SJSA1 (cell line): ENCODE data around the gene INSYN2B. TPM values are rescaled to one million over a fixed set of nuclear protein-coding genes. Genes with fewer than 3 reads are reported as not detected.

ENCODE experiments used
- DNase-seq, 2 experiments: peaks; one replicate each; pipeline ENCODE4 v3.0.0-alpha.2; 2015 to 2020; ENCODE audit warnings: low spot score in 2 of 2, low read depth in 1 of 2
- H3K27ac ChIP-seq: fragments of 250-450 bp; sonication (Bioruptor Pico); 2 replicates; pipeline ENCODE4 v1.5.1; 2020; ENCODE audit warnings: mild to moderate bottlenecking, moderate library complexity
- H3K27me3 ChIP-seq: fragments of 250-450 bp; sonication (Bioruptor Pico); replicated peaks from 2 replicates; pipeline ENCODE4 v1.5.1; 2020; ENCODE audit warnings: mild to moderate bottlenecking, moderate library complexity
- H3K36me3 ChIP-seq: fragments of 250-450 bp; sonication (Bioruptor Pico); 2 replicates; pipeline ENCODE4 v1.5.1; 2020; ENCODE audit warnings: mild to moderate bottlenecking
- H3K4me1 ChIP-seq: fragments of 250-450 bp; sonication (Bioruptor Pico); replicated peaks from 2 replicates; pipeline ENCODE4 v1.6.1; 2021; ENCODE audit warnings: mild to moderate bottlenecking
- H3K4me3 ChIP-seq: fragments of 250-450 bp; sonication (Bioruptor Pico); 2 replicates; pipeline ENCODE4 v1.5.1; 2020; ENCODE audit warnings: mild to moderate bottlenecking
- H3K9me3 ChIP-seq: fragments of 250-450 bp; sonication (Bioruptor Pico); replicated peaks from 2 replicates; pipeline ENCODE4 v1.5.1; 2020; ENCODE audit warnings: mild to moderate bottlenecking
- total RNA-seq: library from RNA; depleted of rRNA; stranded (reverse); fragments of >200 nt; shearing (Covaris generic); gene quantifications from 2 replicates; pipeline ENCODE4 v1.2.3, GENCODE V29; 2014

The INSYN2B gene
- total RNA-seq, 1 experiment from 2014 or later: 3.8 TPM

DNA sequence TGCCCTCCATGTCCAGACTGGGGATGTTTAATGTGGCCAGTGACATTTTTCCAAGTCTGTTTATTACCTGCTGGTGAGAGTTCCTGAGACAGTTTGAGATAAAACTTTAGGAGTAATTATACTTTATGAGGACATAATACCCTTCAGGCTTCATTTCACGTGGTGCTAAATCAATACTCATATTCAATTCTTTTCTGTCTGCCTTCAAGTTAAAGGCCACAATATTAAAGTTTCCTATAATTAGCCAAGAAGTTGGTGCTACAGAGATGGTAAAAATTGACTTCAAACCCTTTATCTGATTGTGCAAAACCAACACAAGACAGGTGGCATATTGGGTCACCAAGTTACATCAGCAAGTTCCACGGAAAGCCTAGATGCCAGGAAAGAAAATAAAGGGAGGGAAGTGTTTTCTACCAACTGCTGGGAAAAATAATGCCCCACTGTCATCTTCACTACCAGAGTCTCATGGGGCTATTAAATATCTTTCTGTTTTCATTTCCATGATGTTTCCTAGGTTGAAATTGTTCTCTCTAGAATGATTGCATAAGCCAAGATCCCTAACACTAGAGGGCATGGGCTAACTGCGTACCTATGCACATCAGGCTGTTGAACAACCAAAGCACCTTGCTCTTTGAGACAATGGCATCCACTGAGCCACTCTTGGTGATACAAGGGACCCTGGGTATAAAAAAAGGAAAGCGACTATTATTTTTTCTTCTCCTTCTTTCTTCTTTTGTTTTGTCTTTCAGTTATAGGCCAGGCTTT lies 68.7 kb downstream of the INSYN2B start:
- H3K36me3 ChIP-seq: no peaks in the 10 kb centered on the region
- H3K27ac ChIP-seq: no peak overlapping the region
- DNase-seq: no peak
- no peaks in the 10 kb centered on the region for H3K9me3 ChIP-seq
- no peak overlapping the region for H3K4me3 ChIP-seq
- H3K27me3 ChIP-seq: no peaks in the 10 kb centered on the region
- H3K4me1 ChIP-seq: no peaks in the 10 kb centered on the region

DNA sequence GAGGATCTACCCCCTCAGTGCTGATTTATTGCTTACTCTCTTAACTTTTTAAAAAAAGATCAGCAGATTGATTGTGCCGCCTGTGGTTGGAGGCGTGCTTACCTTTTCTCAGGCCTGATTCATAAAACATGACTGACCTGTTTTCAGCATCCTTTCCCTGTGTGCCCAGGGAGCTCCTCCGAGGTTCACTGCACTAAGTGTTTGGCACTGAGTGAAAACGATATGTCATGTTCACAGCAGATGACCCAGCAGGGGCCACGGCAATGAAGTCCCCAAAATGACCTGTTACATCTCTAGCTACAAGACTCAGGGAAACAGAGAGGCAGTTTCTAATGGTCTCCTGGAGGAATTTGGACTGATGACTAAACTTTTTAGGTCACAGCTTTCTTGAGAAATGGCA lies 69.9 kb downstream of the INSYN2B start:
- Histone ChIP-seq H3K4me3 (no peak overlapping the region), H3K36me3 (no peaks in the 10 kb centered on the region), H3K9me3 (no peaks in the 10 kb centered on the region), H3K4me1 (no peaks in the 10 kb centered on the region), H3K27ac (no peak overlapping the region), H3K27me3 (no peaks in the 10 kb centered on the region)
- no peak for DNase-seq

DNA sequence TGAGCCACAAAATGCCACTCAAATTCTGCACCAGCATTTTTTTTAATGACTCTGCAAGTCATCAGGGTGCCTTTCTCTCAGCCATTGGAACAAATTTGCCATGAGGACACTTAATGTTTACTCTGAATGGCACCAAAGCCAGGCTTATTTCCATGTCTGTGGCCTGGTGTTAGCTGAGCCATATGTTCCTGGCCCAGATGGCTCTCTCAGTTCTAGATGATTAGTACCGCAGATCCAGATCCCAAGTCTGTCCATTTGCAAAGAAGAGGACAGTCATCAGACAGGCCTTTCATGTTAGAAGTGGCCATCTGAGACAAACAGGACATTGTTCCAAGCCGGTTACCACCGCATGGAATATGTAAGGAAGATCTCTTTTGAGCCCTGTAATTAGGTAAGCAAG lies 70.3 kb downstream of the INSYN2B start:
- H3K27ac ChIP-seq: no peak overlapping the region
- H3K4me3 ChIP-seq: no peak overlapping the region
- H3K4me1 ChIP-seq: no peaks in the 10 kb centered on the region
- no peaks in the 10 kb centered on the region for H3K27me3 ChIP-seq
- H3K36me3 ChIP-seq: no peaks in the 10 kb centered on the region
- H3K9me3 ChIP-seq: no peaks in the 10 kb centered on the region
- no peak for DNase-seq

DNA sequence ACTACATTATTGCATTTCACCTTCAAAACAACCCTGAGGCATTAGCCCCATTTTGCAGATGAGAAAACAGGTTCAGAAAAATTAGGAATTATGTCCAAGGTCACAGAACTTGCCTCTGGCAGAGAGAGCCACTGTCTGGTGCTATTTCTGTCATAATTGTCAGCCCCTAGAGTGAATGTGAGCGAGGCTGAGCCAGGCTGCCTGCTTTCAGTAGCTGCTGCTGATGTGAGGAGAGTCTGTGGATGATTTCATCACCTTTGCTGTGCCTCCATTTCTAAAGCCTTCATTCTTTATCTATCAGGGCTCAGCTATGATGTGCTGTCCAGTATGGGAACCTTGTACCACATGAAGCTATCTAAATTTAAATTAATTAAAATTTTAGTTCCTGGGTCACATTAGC lies 71.4 kb downstream of the INSYN2B start:
- Histone ChIP-seq H3K4me1 (no peaks in the 10 kb centered on the region), H3K36me3 (no peaks in the 10 kb centered on the region), H3K9me3 (no peaks in the 10 kb centered on the region), H3K27ac (no peak overlapping the region), H3K4me3 (no peak overlapping the region), H3K27me3 (no peaks in the 10 kb centered on the region)
- DNase-seq: no peak

DNA sequence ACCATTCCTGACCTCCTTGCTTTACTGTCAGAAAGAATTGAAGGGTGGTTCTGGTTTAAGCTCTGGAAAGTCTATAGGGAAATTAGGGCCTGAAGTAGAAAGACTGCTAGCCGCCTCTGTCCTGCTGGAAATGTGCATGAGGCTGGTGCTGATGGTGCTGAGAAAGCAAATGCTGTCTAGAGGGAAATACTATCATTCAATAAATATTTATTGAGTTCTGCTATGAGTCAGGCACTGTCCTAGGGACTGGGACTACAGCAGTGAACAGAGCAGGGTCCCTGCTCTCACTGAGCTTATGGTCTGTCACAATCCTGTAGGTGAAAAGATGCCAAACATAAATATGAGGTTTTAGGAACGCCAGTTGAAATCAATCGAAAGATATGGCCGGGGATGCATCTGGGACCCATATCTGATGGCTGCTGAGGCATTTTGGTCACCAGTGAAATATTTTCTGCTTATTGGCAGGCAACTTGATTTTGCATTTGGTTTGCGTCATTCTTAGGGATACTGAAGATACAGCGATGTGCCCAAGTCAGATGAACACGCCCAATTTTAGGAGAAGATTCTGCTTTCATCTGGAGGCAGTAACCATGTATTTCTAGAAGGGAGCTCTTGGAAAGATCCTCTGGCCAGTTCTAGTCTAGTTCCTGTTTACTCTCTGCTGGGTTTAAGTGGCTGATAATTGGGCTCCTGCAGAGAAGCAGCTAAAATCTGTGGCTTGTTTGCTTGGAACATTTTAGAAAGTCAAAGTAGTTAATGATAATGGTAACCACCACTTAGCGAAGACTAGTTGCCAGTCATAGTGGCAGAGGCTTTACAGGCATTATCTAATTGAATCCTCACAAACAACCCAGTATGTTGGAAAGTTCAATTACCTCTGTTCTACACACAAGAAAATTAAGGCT lies 73.3 kb downstream of the INSYN2B start:
- Histone ChIP-seq H3K9me3 (no peaks in the 10 kb centered on the region), H3K27ac (no peak overlapping the region), H3K4me3 (no peak overlapping the region), H3K36me3 (no peaks in the 10 kb centered on the region), H3K4me1 (no peaks in the 10 kb centered on the region), H3K27me3 (no peaks in the 10 kb centered on the region)
- no peak for DNase-seq

DNA sequence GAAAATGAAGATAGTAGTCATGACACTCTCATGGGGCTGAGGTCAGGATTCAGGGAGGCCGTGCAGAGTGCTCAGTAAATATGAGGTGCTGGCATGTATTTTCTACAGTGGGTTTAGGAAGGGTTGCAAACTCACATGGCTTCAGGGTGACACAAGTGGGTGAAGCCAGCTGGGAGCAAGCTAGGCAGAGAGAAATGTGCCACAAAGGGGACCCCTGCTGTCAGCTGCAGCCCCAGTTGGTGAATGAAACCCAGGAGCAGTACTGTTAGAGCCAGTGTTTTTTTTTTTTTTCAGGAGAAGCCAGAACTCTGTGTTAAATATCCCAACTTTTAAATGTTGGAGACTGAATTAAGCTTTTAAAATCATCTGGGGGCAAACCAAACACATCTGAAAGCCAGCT lies 75.3 kb downstream of the INSYN2B start:
- no peak for DNase-seq
- no peaks in the 10 kb centered on the region for H3K36me3 ChIP-seq
- H3K4me3 ChIP-seq: no peak overlapping the region
- H3K27me3 ChIP-seq: no peaks in the 10 kb centered on the region
- H3K27ac ChIP-seq: no peak overlapping the region
- H3K9me3 ChIP-seq: no peaks in the 10 kb centered on the region
- no peaks in the 10 kb centered on the region for H3K4me1 ChIP-seq

DNA sequence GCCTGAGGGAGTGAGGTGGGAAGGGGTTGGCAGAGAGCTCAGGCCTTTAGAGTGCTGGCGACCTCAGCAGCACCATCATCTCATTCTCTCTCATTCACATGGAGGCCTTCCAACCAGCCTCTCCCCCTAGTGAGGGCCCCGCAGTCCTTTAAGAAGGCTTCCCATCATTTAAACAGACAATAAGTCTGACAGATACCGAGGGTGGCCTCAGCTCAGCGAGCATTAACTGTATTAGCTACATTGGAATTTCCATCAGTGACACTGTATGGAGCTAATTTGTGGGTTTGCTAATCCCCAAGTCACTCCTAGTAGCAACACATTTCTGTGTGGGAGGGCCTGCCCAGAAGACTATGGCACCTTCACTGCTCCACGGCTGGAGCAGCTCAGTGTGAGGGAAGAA lies 75.8 kb downstream of the INSYN2B start:
- no peaks in the 10 kb centered on the region for H3K4me1 ChIP-seq
- no peak for DNase-seq
- H3K9me3 ChIP-seq: no peaks in the 10 kb centered on the region
- no peak overlapping the region for H3K4me3 ChIP-seq
- H3K27me3 ChIP-seq: no peaks in the 10 kb centered on the region
- no peaks in the 10 kb centered on the region for H3K36me3 ChIP-seq
- H3K27ac ChIP-seq: no peak overlapping the region

DNA sequence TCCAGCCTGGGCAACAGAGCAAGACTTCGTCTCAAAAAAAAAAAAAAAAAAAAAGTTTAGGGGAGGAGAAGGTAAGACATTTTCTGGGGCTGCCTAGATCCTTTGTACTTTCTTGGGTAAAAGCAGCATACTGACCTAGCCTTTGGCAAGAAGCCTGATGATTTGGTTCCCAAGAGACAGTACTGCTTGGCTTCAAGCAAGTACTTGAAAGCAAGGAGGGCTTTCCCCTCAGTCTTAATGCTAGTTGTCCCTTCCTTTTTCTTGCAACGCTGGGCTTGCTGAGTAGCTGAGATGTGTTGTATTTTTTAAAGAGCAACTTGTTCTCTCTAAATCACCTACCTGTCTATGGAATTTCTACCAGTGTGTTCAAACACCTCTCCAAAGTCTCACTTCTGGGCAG lies 76.2 kb downstream of the INSYN2B start:
- no peak for DNase-seq

DNA sequence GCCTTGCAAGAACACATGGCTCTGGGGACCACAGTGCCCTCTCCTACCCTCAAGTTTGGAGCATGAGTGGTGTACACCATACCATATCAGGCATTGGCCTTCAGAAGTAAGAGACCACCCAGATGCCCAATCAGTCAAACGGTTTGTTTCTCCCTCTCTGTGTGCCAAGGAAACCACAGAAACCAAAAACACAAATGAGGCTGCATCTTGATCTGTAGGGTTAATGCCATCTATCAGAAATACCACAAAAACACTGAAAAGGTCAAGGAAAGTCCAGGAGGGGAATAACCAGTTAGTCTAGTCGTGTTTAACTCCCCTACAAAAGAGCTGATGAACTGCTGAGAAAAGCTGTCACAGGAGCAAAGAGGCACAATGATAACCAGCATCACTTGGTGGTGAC lies 78.4 kb downstream of the INSYN2B start:
- no peaks in the 10 kb centered on the region for H3K36me3 ChIP-seq
- H3K9me3 ChIP-seq: no peaks in the 10 kb centered on the region
- no peak for DNase-seq
- no peak overlapping the region for H3K27ac ChIP-seq
- no peak overlapping the region for H3K4me3 ChIP-seq
- no peaks in the 10 kb centered on the region for H3K4me1 ChIP-seq
- H3K27me3 ChIP-seq: no peaks in the 10 kb centered on the region

More for the DNA sequence above, 76.2 kb downstream of the INSYN2B start:
- no peak overlapping the region for H3K27ac ChIP-seq
- H3K4me3 ChIP-seq: no peak overlapping the region
- no peaks in the 10 kb centered on the region for H3K9me3 ChIP-seq
- H3K27me3 ChIP-seq: no peaks in the 10 kb centered on the region
- no peaks in the 10 kb centered on the region for H3K36me3 ChIP-seq
- no peaks in the 10 kb centered on the region for H3K4me1 ChIP-seq

DNA sequence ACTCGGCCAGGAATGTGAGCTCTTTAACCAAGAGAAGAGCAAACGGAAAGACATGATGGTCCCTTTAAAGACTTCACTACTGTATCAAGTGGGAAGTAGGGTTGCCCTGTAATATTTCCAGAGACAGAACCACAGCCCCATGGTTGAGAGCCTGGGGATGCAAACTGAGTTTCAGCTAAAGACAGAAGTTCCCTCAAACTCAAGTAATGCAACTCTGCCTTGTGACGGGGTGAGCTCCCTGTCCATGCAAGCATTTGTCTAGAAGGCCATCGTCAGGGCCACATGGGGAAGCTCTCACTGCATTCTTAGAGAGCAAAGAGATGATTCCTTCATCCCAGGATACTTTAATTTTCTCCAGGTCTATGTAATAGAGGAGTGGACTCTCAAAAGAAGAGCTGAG lies 82.8 kb downstream of the INSYN2B start:
- no peak for DNase-seq
- no peak overlapping the region for H3K27ac ChIP-seq
- H3K9me3 ChIP-seq: no peaks in the 10 kb centered on the region
- H3K36me3 ChIP-seq: no peaks in the 10 kb centered on the region
- no peaks in the 10 kb centered on the region for H3K4me1 ChIP-seq
- no peak overlapping the region for H3K4me3 ChIP-seq
- H3K27me3 ChIP-seq: no peaks in the 10 kb centered on the region

DNA sequence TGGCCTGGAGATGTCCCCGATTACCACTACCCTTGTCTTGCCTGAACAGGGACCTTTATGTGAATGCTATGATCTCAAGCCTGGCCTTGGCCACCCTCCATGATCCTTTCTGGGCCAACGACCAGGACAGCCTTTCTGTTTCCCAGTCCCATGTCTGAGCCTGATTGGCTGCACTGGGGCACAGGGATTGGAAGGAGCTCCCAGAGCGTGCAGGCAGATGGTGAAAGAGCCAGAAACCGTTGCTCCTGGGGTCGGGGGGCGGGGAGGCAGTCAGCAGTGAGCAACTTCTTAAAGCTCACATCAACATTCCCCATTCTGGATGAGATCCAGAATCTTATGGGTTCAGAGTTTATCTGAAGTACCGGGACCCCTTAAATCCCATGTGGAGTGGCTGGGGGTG lies 84.4 kb downstream of the INSYN2B start:
- Histone ChIP-seq H3K4me1 (no peaks in the 10 kb centered on the region), H3K4me3 (no peak overlapping the region), H3K36me3 (no peaks in the 10 kb centered on the region), H3K9me3 (no peaks in the 10 kb centered on the region), H3K27ac (no peak overlapping the region), H3K27me3 (no peaks in the 10 kb centered on the region)
- DNase-seq: no peak

DNA sequence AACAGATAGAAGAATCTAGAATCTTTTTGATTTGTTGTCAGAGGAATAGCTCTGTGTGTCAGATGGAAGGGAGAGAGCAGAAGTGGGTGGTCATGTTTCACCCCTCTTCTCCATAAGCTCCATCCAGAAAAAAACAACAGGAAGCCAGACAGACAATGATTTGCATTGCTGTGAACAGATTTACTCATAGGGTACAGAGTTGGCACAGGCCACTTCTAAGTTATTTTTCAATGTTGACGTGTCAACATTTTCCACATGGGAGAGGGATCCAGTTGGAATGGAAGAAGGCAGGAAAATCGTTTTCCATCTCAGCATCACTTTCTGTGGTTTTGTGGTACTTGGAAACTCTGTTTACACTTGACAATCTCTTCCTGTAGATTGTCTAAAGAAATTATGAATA lies 86.7 kb downstream of the INSYN2B start:
- no peaks in the 10 kb centered on the region for H3K4me1 ChIP-seq
- no peak overlapping the region for H3K27ac ChIP-seq
- no peak for DNase-seq
- no peaks in the 10 kb centered on the region for H3K9me3 ChIP-seq
- H3K4me3 ChIP-seq: no peak overlapping the region
- no peaks in the 10 kb centered on the region for H3K36me3 ChIP-seq
- no peaks in the 10 kb centered on the region for H3K27me3 ChIP-seq

DNA sequence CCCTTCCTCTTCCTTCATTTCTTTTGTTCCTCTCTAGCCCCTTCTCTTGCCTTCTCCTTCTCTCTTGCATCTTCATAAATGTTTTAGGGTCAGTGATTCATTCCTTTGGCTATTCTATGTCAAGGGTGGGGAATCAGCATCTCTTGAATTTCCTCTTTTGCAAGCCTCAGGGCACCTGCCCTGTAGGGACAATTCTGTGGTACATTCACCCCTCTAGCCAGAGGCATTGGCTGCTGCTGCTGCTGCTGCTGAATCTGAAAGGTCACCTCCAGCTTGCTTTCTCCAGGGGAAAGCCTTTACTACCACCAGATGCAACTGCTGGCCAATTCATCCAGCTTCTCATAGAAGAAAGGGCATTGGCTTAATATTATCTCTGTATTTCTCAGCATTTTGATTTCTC lies 87.3 kb downstream of the INSYN2B start:
- Histone ChIP-seq H3K27ac (no peak overlapping the region), H3K9me3 (no peaks in the 10 kb centered on the region), H3K36me3 (no peaks in the 10 kb centered on the region), H3K27me3 (no peaks in the 10 kb centered on the region), H3K4me1 (no peaks in the 10 kb centered on the region), H3K4me3 (no peak overlapping the region)
- no peak for DNase-seq

DNA sequence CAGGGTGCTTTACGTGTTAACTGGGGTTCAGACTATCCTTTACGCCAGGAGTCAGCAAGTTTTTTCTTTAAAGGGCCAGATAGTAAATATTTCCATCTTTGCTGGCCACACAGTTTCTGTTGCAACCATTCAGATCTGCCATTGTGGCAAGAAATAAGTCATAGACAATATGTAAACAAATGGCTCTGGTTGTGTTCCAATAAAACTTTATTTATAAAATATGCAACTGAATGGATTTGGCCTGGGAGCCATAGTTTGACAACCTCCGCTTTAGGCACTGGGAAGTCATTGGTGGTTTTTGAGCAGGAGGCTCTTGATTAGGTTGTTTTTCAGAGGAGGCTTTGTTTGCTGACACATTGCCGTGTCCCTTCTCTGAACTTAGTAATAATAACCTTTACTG lies 90.7 kb downstream of the INSYN2B start:
- Histone ChIP-seq H3K4me1 (no peaks in the 10 kb centered on the region), H3K9me3 (no peaks in the 10 kb centered on the region), H3K4me3 (no peak overlapping the region), H3K27me3 (no peaks in the 10 kb centered on the region), H3K27ac (no peak overlapping the region), H3K36me3 (no peaks in the 10 kb centered on the region)
- DNase-seq: no peak
